Gastroesophageal sphincter (tissue), 3 donors: Measurements from ENCODE around the gene ABCA1.

Experiments
- CTCF ChIP-seq, 4 experiments: fragments of 200-600 bp in 2 of 4; fragments of 450-650 bp in 2 of 4; sonication (generic) in 1 of 4; IDR thresholded peaks; one replicate each; pipeline ENCODE4 v1.5.1; 2017 to 2019; ENCODE audit warnings: antibody characterized with exemption in 4 of 4, mild to moderate bottlenecking in 2 of 4, moderate library complexity in 2 of 4
- POLR2A ChIP-seq, 2 donors: fragments of 450-650 bp; IDR thresholded peaks; one replicate each; pipeline ENCODE4 v1.6.1; 2017; ENCODE audit warnings: antibody characterized with exemption in 2 of 2, mild to moderate bottlenecking in 2 of 2, moderate library complexity in 1 of 2

- no peak for TF ChIP-seq CTCF (IDR thresholded peaks at IDR 0.05)
- TF ChIP-seq POLR2A (IDR thresholded peaks at IDR 0.05): no peak
Observed at GRCh38 chr9:104934691-104935500, 6.9 kb upstream of the ABCA1 start.
